ENCODE results near the gene RGMB. TPM values are rescaled to one million over a fixed set of nuclear protein-coding genes. Genes with fewer than 3 reads are reported as not detected.

The RGMB gene
- total RNA-seq, 3 donors from 2014 or later (not counting 1 experiment from before 2014, with no cell fraction given): 0.35 to 1.5 (median 0.86) TPM

- Histone ChIP-seq H3K36me3 (ENCODE audit: control insufficient read depth, insufficient read depth, low read length) (no peaks in the 10 kb centered on the region), H3K27ac (ENCODE audit: low read length) (no peak overlapping the region), H3K27me3 (ENCODE audit: control insufficient read depth, insufficient read depth, low read length) (peaks cover 17% of the 10 kb centered on the region), H3K4me3 (ENCODE audit: low read length) (no peak overlapping the region), H3K4me1 (ENCODE audit: control insufficient read depth, insufficient read depth, low read length) (no peaks in the 10 kb centered on the region), H3K9me3 (ENCODE audit: control insufficient read depth, insufficient read depth, low read length) (no peaks in the 10 kb centered on the region)
- H3K9me3 Mint-ChIP-seq: no peaks in the 10 kb centered on the region
- H3K4me3 Mint-ChIP-seq: no peak overlapping the region
- peaks cover 19 to 52% of the 10 kb centered on the region in 2 donors for H3K27me3 Mint-ChIP-seq (ENCODE audit: low read depth in 2 of 2)
- intact Hi-C loops (cut with micrococcal nuclease): no loop called here
- no peaks in the 10 kb centered on the region for H3K4me1 Mint-ChIP-seq
- no peak for DNase-seq
- 63% methylated on average over 3 of the region's 3 CpGs for WGBS (ENCODE audit: insufficient coverage)
- H3K36me3 Mint-ChIP-seq: no peaks in the 10 kb centered on the region
- TF ChIP-seq CTCF (IDR thresholded peaks at IDR 0.05): no peak
- no peak for ATAC-seq
- no peak overlapping the region for H3K27ac Mint-ChIP-seq
Measured at GRCh38 chr5:98780390-98780789, 6.9 kb downstream of the RGMB start.

- no peak overlapping the region for H3K27ac ChIP-seq (ENCODE audit: low read length)
- WGBS (ENCODE audit: insufficient coverage): no CpG with 5 or more reads among the region's 2 CpGs
- H3K27me3 Mint-ChIP-seq (ENCODE audit: low read depth in 2 of 2): peaks cover 17 to 49% of the 10 kb centered on the region in 2 donors
- no peaks in the 10 kb centered on the region for H3K36me3 ChIP-seq (ENCODE audit: control insufficient read depth, insufficient read depth, low read length)
- intact Hi-C loops (cut with micrococcal nuclease): no loop called here
- H3K36me3 Mint-ChIP-seq: no peaks in the 10 kb centered on the region
- ATAC-seq (no peak), DNase-seq (no peak)
- no peaks in the 10 kb centered on the region for H3K9me3 Mint-ChIP-seq
- no peak overlapping the region for H3K4me3 Mint-ChIP-seq
- no peaks in the 10 kb centered on the region for H3K9me3 ChIP-seq (ENCODE audit: control insufficient read depth, insufficient read depth, low read length)
- peaks cover 6% of the 10 kb centered on the region for H3K27me3 ChIP-seq (ENCODE audit: control insufficient read depth, insufficient read depth, low read length)
- no peak overlapping the region for H3K4me3 ChIP-seq (ENCODE audit: low read length)
- no peak for TF ChIP-seq CTCF (IDR thresholded peaks at IDR 0.05)
- H3K27ac Mint-ChIP-seq: no peak overlapping the region
- H3K4me1 ChIP-seq (ENCODE audit: control insufficient read depth, insufficient read depth, low read length): no peaks in the 10 kb centered on the region
- no peaks in the 10 kb centered on the region for H3K4me1 Mint-ChIP-seq
Measured at GRCh38 chr5:98781520-98781919, 8.1 kb downstream of the RGMB start.

GRCh38 chr5:98781964-98782363 lies 8.5 kb downstream of the RGMB start:
- TF ChIP-seq CTCF (IDR thresholded peaks at IDR 0.05): no peak
- H3K36me3 ChIP-seq (ENCODE audit: control insufficient read depth, insufficient read depth, low read length): no peaks in the 10 kb centered on the region
- no peaks in the 10 kb centered on the region for H3K9me3 Mint-ChIP-seq
- H3K27ac Mint-ChIP-seq: no peak overlapping the region
- H3K27me3 Mint-ChIP-seq (ENCODE audit: low read depth in 2 of 2): peaks cover 16 to 44% of the 10 kb centered on the region in 2 donors
- no peaks in the 10 kb centered on the region for H3K4me1 Mint-ChIP-seq
- H3K36me3 Mint-ChIP-seq: no peaks in the 10 kb centered on the region
- ATAC-seq (no peak), DNase-seq (no peak)
- H3K9me3 ChIP-seq (ENCODE audit: control insufficient read depth, insufficient read depth, low read length): no peaks in the 10 kb centered on the region
- intact Hi-C loops (cut with micrococcal nuclease): no loop called here
- WGBS (ENCODE audit: insufficient coverage): 86% methylated on average over 1 of the region's 2 CpGs
- no peak overlapping the region for H3K4me3 ChIP-seq (ENCODE audit: low read length)
- no peak overlapping the region for H3K4me3 Mint-ChIP-seq
- H3K27me3 ChIP-seq (ENCODE audit: control insufficient read depth, insufficient read depth, low read length): peaks cover 6% of the 10 kb centered on the region
- H3K27ac ChIP-seq (ENCODE audit: low read length): no peak overlapping the region
- H3K4me1 ChIP-seq (ENCODE audit: control insufficient read depth, insufficient read depth, low read length): no peaks in the 10 kb centered on the region

- Mint-ChIP-seq H3K27ac (no peak overlapping the region), H3K4me1 (no peaks in the 10 kb centered on the region), H3K27me3 (ENCODE audit: low read depth in 2 of 2) (peaks cover 13 to 41% of the 10 kb centered on the region in 2 donors), H3K9me3 (no peaks in the 10 kb centered on the region), H3K4me3 (no peak overlapping the region), H3K36me3 (no peaks in the 10 kb centered on the region)
- DNase-seq (no peak), ATAC-seq (no peak)
- WGBS (ENCODE audit: insufficient coverage): 92% methylated on average over 3 of the region's 3 CpGs
- Histone ChIP-seq H3K9me3 (ENCODE audit: control insufficient read depth, insufficient read depth, low read length) (no peaks in the 10 kb centered on the region), H3K27ac (ENCODE audit: low read length) (no peak overlapping the region), H3K27me3 (ENCODE audit: control insufficient read depth, insufficient read depth, low read length) (peaks cover 3% of the 10 kb centered on the region), H3K4me3 (ENCODE audit: low read length) (no peak overlapping the region), H3K36me3 (ENCODE audit: control insufficient read depth, insufficient read depth, low read length) (no peaks in the 10 kb centered on the region), H3K4me1 (ENCODE audit: control insufficient read depth, insufficient read depth, low read length) (no peaks in the 10 kb centered on the region)
- intact Hi-C loops (cut with micrococcal nuclease): no loop called here
- TF ChIP-seq CTCF (IDR thresholded peaks at IDR 0.05): no peak
Measured at GRCh38 chr5:98783051-98783649, 9.7 kb downstream of the RGMB start.
